A673 (cell line): Measurements from ENCODE around the gene LPCAT1. TPM values are rescaled to one million over a fixed set of nuclear protein-coding genes. Genes with fewer than 3 reads are reported as not detected.

ENCODE experiments used
- BruUV-seq: library from RNA; stranded (reverse); fragments of 400-500 nt; replicated peaks from 2 replicates; lab custom pipeline; 2021; lab: Mats Ljungman, UMichigan
- CTCF ChIA-PET: fragments of 300-600 bp; sonication (Branson Sonifier 250); formaldehyde crosslinking; loops from one replicate; lab custom pipeline; 2022; ENCODE audit warnings: antibody characterized with exemption; lab: Charles Lee
- POLR2A ChIA-PET: fragments of 300-600 bp; sonication (Branson Sonifier 250); formaldehyde crosslinking; loops from one replicate; lab custom pipeline; 2022; ENCODE audit warnings: antibody characterized with exemption; ENCODE audit not compliant: low non-redundant PET; lab: Charles Lee
- DNase-seq: peaks from one replicate; pipeline ENCODE4 v3.0.0-alpha.2; 2015; ENCODE audit warnings: low spot score
- H3K27ac ChIP-seq: fragments of 200-600 bp; sonication (generic); 2 replicates; pipeline ENCODE4 v1.5.1; 2016; ENCODE audit warnings: mixed run types, low read depth, mild to moderate bottlenecking, mixed read lengths, antibody characterized with exemption, low read length; ENCODE audit not compliant: poor library complexity, severe bottlenecking
- H3K27me3 ChIP-seq: fragments of 200-600 bp; sonication (generic); replicated peaks from 2 replicates; pipeline ENCODE4 v1.6.1; 2017; ENCODE audit warnings: mixed run types, low read depth, mild to moderate bottlenecking, mixed read lengths, antibody characterized with exemption, low read length; ENCODE audit not compliant: insufficient read depth, poor library complexity
- H3K36me3 ChIP-seq: fragments of 200-600 bp; sonication (generic); 2 replicates; pipeline ENCODE4 v1.6.1; 2016; ENCODE audit warnings: mixed run types, mild to moderate bottlenecking, mixed read lengths, antibody characterized with exemption, low read length; ENCODE audit not compliant: insufficient read depth, poor library complexity, severe bottlenecking
- H3K4me1 ChIP-seq: fragments of 200-600 bp; sonication (generic); 2 replicates; pipeline ENCODE4 v1.6.1; 2017; ENCODE audit warnings: mixed run types, mild to moderate bottlenecking, mixed read lengths, antibody characterized with exemption, low read length; ENCODE audit not compliant: insufficient read depth, poor library complexity, severe bottlenecking
- H3K4me3 ChIP-seq: fragments of 200-600 bp; sonication (generic); 2 replicates; pipeline ENCODE4 v1.5.1; 2016; ENCODE audit warnings: low read depth, mixed run types, mild to moderate bottlenecking, mixed read lengths, low read length; ENCODE audit not compliant: poor library complexity, severe bottlenecking
- H3K9me3 ChIP-seq: fragments of 200-600 bp; sonication (generic); 2 replicates; pipeline ENCODE4 v1.6.1; 2016; ENCODE audit warnings: mixed run types, low read depth, mild to moderate bottlenecking, mixed read lengths, antibody characterized with exemption, low read length; ENCODE audit not compliant: poor library complexity, severe bottlenecking
- EZH2 ChIP-seq: fragments of 200-600 bp; sonication (generic); IDR thresholded peaks from 2 replicates; pipeline ENCODE4 v1.6.1; 2017; ENCODE audit warnings: borderline replicate concordance, low read depth, mild to moderate bottlenecking, mixed read lengths, antibody characterized with exemption, low read length; ENCODE audit not compliant: poor library complexity, severe bottlenecking
- intact Hi-C: fragments of 100-400 bp; cut with micrococcal nuclease; formaldehyde crosslinking; loops from one replicate; pipeline ENCODE4 v1.10.0; 2022; ENCODE audit not compliant: unreplicated experiment
- total RNA-seq: library from RNA; stranded (reverse); gene quantifications from 2 replicates; pipeline ENCODE4 v1.2.3, GENCODE V29; 2021
- TF ChIP-seq, protein P1 (sequence below): fragments of 300-800, 200-600 bp; sonication (generic); conservative IDR thresholded peaks from 2 replicates; pipeline ENCODE4 v1.5.1; 2017; ENCODE audit warnings: low read depth, mild to moderate bottlenecking, antibody characterized with exemption, low read length, moderate library complexity, mixed read lengths

Gene LPCAT1
- total RNA-seq, 1 experiment from 2014 or later = 97.3 TPM

DNA sequence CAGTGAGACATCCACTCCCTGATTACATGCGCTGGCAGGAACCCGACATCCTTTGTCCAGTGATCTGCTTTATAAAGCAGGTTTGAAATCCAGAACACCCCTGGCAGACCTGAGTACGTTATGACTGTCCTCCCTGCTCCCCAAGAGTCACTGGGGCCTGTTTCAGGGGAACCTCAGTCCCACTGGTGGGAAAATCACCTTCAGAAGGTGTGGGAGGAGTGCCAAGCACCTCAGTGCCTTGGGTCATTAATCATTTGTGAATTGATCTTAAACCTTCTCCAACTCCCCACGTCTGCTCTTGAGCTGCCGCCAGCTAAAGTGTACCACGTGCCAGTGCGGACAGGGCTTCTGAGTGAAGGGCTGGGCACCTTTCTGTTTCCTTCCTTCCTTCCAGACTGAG, 94.7 kb downstream of the LPCAT1 start:
- TF ChIP-seq, protein P1, sequence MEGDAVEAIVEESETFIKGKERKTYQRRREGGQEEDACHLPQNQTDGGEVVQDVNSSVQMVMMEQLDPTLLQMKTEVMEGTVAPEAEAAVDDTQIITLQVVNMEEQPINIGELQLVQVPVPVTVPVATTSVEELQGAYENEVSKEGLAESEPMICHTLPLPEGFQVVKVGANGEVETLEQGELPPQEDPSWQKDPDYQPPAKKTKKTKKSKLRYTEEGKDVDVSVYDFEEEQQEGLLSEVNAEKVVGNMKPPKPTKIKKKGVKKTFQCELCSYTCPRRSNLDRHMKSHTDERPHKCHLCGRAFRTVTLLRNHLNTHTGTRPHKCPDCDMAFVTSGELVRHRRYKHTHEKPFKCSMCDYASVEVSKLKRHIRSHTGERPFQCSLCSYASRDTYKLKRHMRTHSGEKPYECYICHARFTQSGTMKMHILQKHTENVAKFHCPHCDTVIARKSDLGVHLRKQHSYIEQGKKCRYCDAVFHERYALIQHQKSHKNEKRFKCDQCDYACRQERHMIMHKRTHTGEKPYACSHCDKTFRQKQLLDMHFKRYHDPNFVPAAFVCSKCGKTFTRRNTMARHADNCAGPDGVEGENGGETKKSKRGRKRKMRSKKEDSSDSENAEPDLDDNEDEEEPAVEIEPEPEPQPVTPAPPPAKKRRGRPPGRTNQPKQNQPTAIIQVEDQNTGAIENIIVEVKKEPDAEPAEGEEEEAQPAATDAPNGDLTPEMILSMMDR = no peak
- no peak for TF ChIP-seq EZH2
- H3K4me1 ChIP-seq = no peaks in the 10 kb centered on the region
- BruUV-seq = no TSS peak
- H3K36me3 ChIP-seq = no peaks in the 10 kb centered on the region
- peaks cover 3% of the 10 kb centered on the region for H3K27me3 ChIP-seq
- ChIA-PET CTCF (no interaction called here), POLR2A (no interaction called here)
- DNase-seq = no peak
- H3K27ac ChIP-seq = no peak overlapping the region
- H3K4me3 ChIP-seq = no peak overlapping the region
- intact Hi-C loops = no loop called here
- peaks cover 17% of the 10 kb centered on the region for H3K9me3 ChIP-seq

DNA sequence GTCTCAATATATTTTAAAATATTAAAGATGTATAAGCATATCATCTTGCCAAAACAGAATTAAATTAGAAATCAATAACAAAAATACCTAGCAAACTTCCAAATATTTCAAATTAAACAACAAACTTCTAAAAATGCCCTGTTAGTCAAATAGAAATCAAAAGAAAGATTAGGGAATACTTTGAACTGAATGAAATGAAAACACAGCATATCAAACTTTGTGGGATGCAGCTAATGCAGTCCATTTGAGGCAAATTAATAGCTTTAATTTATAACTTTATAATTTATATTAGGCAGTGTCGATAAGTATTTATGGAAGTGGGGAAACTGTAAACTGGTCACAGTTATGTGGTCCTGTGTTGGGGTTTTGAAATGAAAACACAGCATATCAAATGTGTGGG, 95.7 kb downstream of the LPCAT1 start:
- H3K4me1 ChIP-seq = no peaks in the 10 kb centered on the region
- H3K4me3 ChIP-seq = no peak overlapping the region
- H3K27me3 ChIP-seq = peaks cover 3% of the 10 kb centered on the region
- BruUV-seq = no TSS peak
- peaks cover 17% of the 10 kb centered on the region for H3K9me3 ChIP-seq
- POLR2A ChIA-PET = no interaction called here
- no peak for DNase-seq
- intact Hi-C loops = no loop called here
- CTCF ChIA-PET = no interaction called here
- H3K27ac ChIP-seq = no peak overlapping the region
- no peaks in the 10 kb centered on the region for H3K36me3 ChIP-seq
- TF ChIP-seq, protein P1 = no peak
- no peak for TF ChIP-seq EZH2

DNA sequence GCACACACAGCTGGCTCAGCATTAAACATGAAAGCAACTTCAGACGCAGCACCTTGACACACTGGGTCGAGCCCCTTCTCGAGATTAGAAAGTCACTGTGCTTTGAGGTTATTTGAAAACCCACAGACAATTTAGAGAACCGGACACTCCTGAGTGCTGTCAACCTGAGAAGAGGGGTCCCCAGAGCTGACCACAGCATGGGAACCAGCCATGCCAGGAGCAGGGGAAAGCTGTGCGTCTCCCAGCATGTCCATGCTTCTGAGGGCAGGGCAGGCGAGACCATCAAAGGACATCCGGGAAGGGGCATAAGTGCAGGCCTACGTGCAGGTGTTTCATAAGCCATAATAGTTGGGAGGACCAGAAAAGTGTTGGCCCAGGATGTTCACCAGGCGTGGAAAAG, 99.0 kb downstream of the LPCAT1 start:
- no peak for TF ChIP-seq EZH2
- TF ChIP-seq, protein P1 = no peak
- no peak overlapping the region for H3K4me3 ChIP-seq
- no peaks in the 10 kb centered on the region for H3K4me1 ChIP-seq
- peaks cover 17% of the 10 kb centered on the region for H3K9me3 ChIP-seq
- BruUV-seq = no TSS peak
- H3K36me3 ChIP-seq = no peaks in the 10 kb centered on the region
- DNase-seq = no peak
- H3K27me3 ChIP-seq = peaks cover 3% of the 10 kb centered on the region
- ChIA-PET CTCF (no interaction called here), POLR2A (no interaction called here)
- intact Hi-C loops = no loop called here
- no peak overlapping the region for H3K27ac ChIP-seq
